Daoy (cell line): ENCODE measurements around the gene FGR. TPM values are rescaled to one million over a fixed set of nuclear protein-coding genes. Genes with fewer than 3 reads are reported as not detected.
"Not testable (repeated sequence)": the region's sequence is repeated elsewhere in the genome, so short reads cannot be mapped to it uniquely, and the experiment has no call there.

Experiments
- DNase-seq: peaks from one replicate; pipeline ENCODE4 v3.0.0-alpha.2; 2015; ENCODE audit warnings: low read depth
- total RNA-seq: library from RNA; depleted of rRNA; stranded (reverse); fragments of >200 nt; shearing (Covaris generic); gene quantifications from 2 replicates; pipeline ENCODE4 v1.2.3, GENCODE V29; 2014; rRNA removed

Gene FGR
- not detected in 2 replicates for total RNA-seq

GRCh38 chr1:27634985-27635367, at the start of gene FGR:
Gene FGR (minus strand): TSS chr1:27635185. CDS start chr1:27623916, 11,269 bp downstream.
- DNase-seq = no peak

GRCh38 chr1:27684176-27684575, 49.2 kb upstream of the FGR start:
- DNase-seq = no peak

- DNase-seq = no peak
Observed at GRCh38 chr1:27682351-27682944, 47.5 kb upstream of the FGR start.

GRCh38 chr1:27681580-27681979, 46.6 kb upstream of the FGR start:
- DNase-seq = not testable (repeated sequence)

- DNase-seq = not testable (repeated sequence)
Observed at GRCh38 chr1:27680225-27680791, 45.3 kb upstream of the FGR start.

GRCh38 chr1:27678747-27679146, 43.8 kb upstream of the FGR start:
- no peak for DNase-seq

GRCh38 chr1:27676410-27676809, 41.4 kb upstream of the FGR start:
- no peak for DNase-seq

- DNase-seq = no peak
Observed at GRCh38 chr1:27672750-27673112, 37.7 kb upstream of the FGR start.

GRCh38 chr1:27671964-27672749, 37.2 kb upstream of the FGR start, which contains the start of gene IFI6:
Gene IFI6 (minus strand): TSS chr1:27672192. CDS start chr1:27669314, 2,878 bp downstream.
- peak; percentile 95 for DNase-seq

- DNase-seq = no peak
Observed at GRCh38 chr1:27669876-27670275, 34.9 kb upstream of the FGR start.

- peak; percentile 73 for DNase-seq
Observed at GRCh38 chr1:27668808-27669723, 34.1 kb upstream of the FGR start.

GRCh38 chr1:27668121-27668807, 33.3 kb upstream of the FGR start:
- DNase-seq = no peak

GRCh38 chr1:27666791-27667254, 31.8 kb upstream of the FGR start:
- peak; percentile 55 for DNase-seq

- DNase-seq = no peak
Observed at GRCh38 chr1:27666294-27666693, 31.3 kb upstream of the FGR start.

- DNase-seq = no peak
Observed at GRCh38 chr1:27665016-27665651, 30.1 kb upstream of the FGR start.

- DNase-seq = peak; percentile 37
Observed at GRCh38 chr1:27664291-27664690, 29.3 kb upstream of the FGR start.

GRCh38 chr1:27662707-27663393, 27.9 kb upstream of the FGR start:
- DNase-seq = peak; percentile 84

GRCh38 chr1:27662261-27662660, 27.3 kb upstream of the FGR start:
- no peak for DNase-seq

- DNase-seq = no peak
Observed at GRCh38 chr1:27661412-27662075, 26.6 kb upstream of the FGR start.
